Heart left ventricle (tissue), 13 donors: ENCODE data around the gene NCOA5.

Source experiments
- CTCF ChIP-seq, 12 donors: fragments of 200-600 bp; sonication (generic) in 4 of 12; IDR thresholded peaks; one replicate each; pipeline versions ENCODE4 v1.5.0 to v1.8.0; 2018 to 2022; ENCODE audit warnings: antibody characterized with exemption in 12 of 12, mild to moderate bottlenecking in 5 of 12
- POLR2A ChIP-seq, 2 donors: fragments of 450-650 bp; IDR thresholded peaks; one replicate each; pipeline ENCODE4 v1.6.1; 2017; ENCODE audit warnings: antibody characterized with exemption in 2 of 2, mild to moderate bottlenecking in 2 of 2, moderate library complexity in 2 of 2
- donor health status: ischemic (EF 13 %, LVEDD 7.1; RV severe dilation, severe dysfunction).
- donor health status: DM: no; HTN: yes; CAD: no.
- donor health status: DM: no; HTN: no; CAD: no.
- donor health status: ischemic (EF 25% LVEDD 6.9; RV normal size, moderate dysfunction).
- donor health status: ischemic (EF 25% LVEDD 5.7; RV mildly dilated, moderate dysfunction).
- donor health status: ischemic (EF 35%, LVEDD 5.7; RV mildly dilated, moderate dysfunction).
- donor health status: nonischemic (EF 11% LVEDD 7.7; RV severe dilation, severe dysfunction).
- donor health status: DM: yes; HTN: yes; CAD: no.
- donor health status: PGD.
- donor health status: ischemic (EF 29% LVEDD 5.4; RV normal size, mild dysfunction).
- donor health status: nonischemic (EF 23%, LVEDD 6.1; RV moderate dilation, normal function).

DNA sequence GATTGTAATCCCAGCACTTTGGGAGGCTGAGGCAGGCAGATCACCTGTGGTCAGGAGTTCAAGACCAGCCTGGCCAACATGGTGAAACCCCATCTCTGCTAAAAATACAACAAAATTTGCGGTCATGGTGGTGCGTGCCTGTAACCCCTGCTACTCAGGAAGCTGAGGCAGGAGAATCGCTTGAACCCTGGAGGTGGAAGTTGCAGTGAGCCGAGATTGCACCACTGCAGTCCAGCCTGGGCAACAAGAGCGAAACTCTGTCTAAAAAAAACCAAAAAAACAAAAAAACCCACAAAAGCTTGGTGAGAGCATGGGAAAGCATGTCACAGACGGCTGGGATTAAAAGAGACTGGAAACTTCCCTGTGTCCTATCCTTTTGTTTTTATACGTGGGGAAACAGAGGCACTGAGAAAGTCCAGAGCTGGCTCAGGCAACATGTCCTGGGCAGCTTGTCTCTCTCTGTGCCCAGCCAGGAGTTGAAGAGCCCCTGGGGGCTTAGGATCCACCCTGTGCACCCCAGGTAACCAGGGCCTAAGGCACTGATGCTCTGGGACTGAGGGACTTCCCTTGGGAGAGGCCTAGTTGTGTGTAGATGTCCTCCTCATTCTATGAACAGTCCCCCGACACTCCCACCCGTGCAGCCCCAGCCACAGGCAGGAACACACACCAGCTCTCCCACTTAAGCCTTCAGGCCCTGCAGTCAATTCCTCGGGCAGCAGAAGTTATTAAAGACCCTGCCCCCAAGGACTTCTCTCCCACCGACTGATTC, 44.3 kb upstream of the NCOA5 start:
- TF ChIP-seq POLR2A (IDR thresholded peaks at IDR 0.05) (no peak), CTCF (IDR thresholded peaks at IDR 0.05) (no peak)
